Kidney epithelial cell (primary cell): Measurements from ENCODE around the gene TXK. TPM values are rescaled to one million over a fixed set of nuclear protein-coding genes. Genes with fewer than 3 reads are reported as not detected.

ENCODE experiments used
- DNase-seq: peaks from one replicate; pipeline ENCODE4 v3.0.0-alpha.2; 2010; ENCODE audit warnings: low read depth
- H3K27me3 ChIP-seq: 2 replicates; pipeline ENCODE4 v1.6.0; 2011; ENCODE audit warnings: low read length; ENCODE audit not compliant: control insufficient read depth, insufficient read depth
- H3K36me3 ChIP-seq: 2 replicates; pipeline ENCODE4 v1.5.1; 2011; ENCODE audit warnings: low read length; ENCODE audit not compliant: control insufficient read depth, insufficient read depth
- H3K4me3 ChIP-seq: 2 replicates; pipeline ENCODE4 v1.5.1; 2011; ENCODE audit warnings: low read depth, mild to moderate bottlenecking, control low read depth, low read length
- CTCF ChIP-seq: IDR thresholded peaks from 2 replicates; pipeline ENCODE4 v1.5.1; 2011; ENCODE audit warnings: mild to moderate bottlenecking, moderate library complexity, low read length, control low read depth, inconsistent platforms; ENCODE audit not compliant: insufficient read depth, poor library complexity, severe bottlenecking
- total RNA-seq: library from RNA; depleted of rRNA; stranded (reverse); fragments of >200 nt; gene quantifications from 2 replicates; pipeline ENCODE4 v1.2.3, GENCODE V29; 2015

The TXK gene
- total RNA-seq, 1 donor from 2014 or later, result 0.67 TPM

GRCh38 chr4:48109413-48110263, 24.4 kb downstream of the TXK start:
- Histone ChIP-seq H3K27me3 (no peaks in the 10 kb centered on the region), H3K4me3 (no peak overlapping the region), H3K36me3 (no peaks in the 10 kb centered on the region)
- TF ChIP-seq CTCF, result peak; percentile 65
- DNase-seq, result peak; percentile 34

GRCh38 chr4:48108309-48109073, 25.6 kb downstream of the TXK start:
- TF ChIP-seq CTCF, result no peak
- H3K27me3 ChIP-seq, result no peaks in the 10 kb centered on the region
- no peak overlapping the region for H3K4me3 ChIP-seq
- no peaks in the 10 kb centered on the region for H3K36me3 ChIP-seq
- no peak for DNase-seq

- no peak overlapping the region for H3K4me3 ChIP-seq
- H3K36me3 ChIP-seq, result no peaks in the 10 kb centered on the region
- H3K27me3 ChIP-seq, result no peaks in the 10 kb centered on the region
- TF ChIP-seq CTCF, result no peak
- no peak for DNase-seq
Measured at GRCh38 chr4:48105230-48105629, 28.8 kb downstream of the TXK start.

- Histone ChIP-seq H3K27me3 (no peaks in the 10 kb centered on the region), H3K4me3 (no peak overlapping the region), H3K36me3 (no peaks in the 10 kb centered on the region)
- no peak for DNase-seq
- no peak for TF ChIP-seq CTCF
Measured at GRCh38 chr4:48103483-48104139, 30.4 kb downstream of the TXK start.

GRCh38 chr4:48102303-48102702, 31.7 kb downstream of the TXK start:
- Histone ChIP-seq H3K4me3 (no peak overlapping the region), H3K27me3 (no peaks in the 10 kb centered on the region), H3K36me3 (no peaks in the 10 kb centered on the region)
- TF ChIP-seq CTCF, result no peak
- no peak for DNase-seq
